Endothelial cell of umbilical vein (primary cell): Measurements from ENCODE around the gene SUV39H1.

Source experiments
- EZH2 ChIP-seq: IDR thresholded peaks from 2 replicates; pipeline ENCODE4 v1.6.1; 2012; ENCODE audit warnings: borderline replicate concordance, low read depth, mild to moderate bottlenecking, moderate library complexity, low read length, inconsistent platforms; ENCODE audit not compliant: severe bottlenecking
- GATA2 ChIP-seq: IDR thresholded peaks from 2 replicates; pipeline ENCODE4 v1.7.0; 2011; ENCODE audit warnings: low read depth, mild to moderate bottlenecking, moderate library complexity, mixed read lengths, low read length; ENCODE audit not compliant: insufficient read length, insufficient read depth
- JUN ChIP-seq: IDR thresholded peaks from 2 replicates; pipeline ENCODE4 v1.6.1; 2011; ENCODE audit warnings: borderline replicate concordance, low read depth; ENCODE audit not compliant: insufficient read length, insufficient read depth
- MYC ChIP-seq: IDR thresholded peaks from one replicate; pipeline ENCODE4 v1.6.1; 2011; ENCODE audit warnings: mild to moderate bottlenecking, low read depth, low read length
- POLR2AphosphoS5 ChIP-seq: IDR thresholded peaks from 2 replicates; pipeline ENCODE4 v1.6.1; 2012; ENCODE audit warnings: low read depth, mild to moderate bottlenecking, control low read depth, low read length, moderate library complexity; ENCODE audit not compliant: insufficient read depth
- TF ChIP-seq, protein P1 (sequence below), 2 donors: IDR thresholded peaks; 1 replicate in 1 of 2; 2 replicates in 1 of 2; pipeline ENCODE4 v1.5.1; 2011; ENCODE audit warnings: low read length in 2 of 2, mild to moderate bottlenecking in 2 of 2, moderate library complexity in 2 of 2, control low read depth in 1 of 2, inconsistent platforms in 1 of 2, low read depth in 1 of 2; ENCODE audit not compliant: insufficient read depth in 1 of 2; ENCODE audit errors: extremely low read depth in 1 of 2

DNA sequence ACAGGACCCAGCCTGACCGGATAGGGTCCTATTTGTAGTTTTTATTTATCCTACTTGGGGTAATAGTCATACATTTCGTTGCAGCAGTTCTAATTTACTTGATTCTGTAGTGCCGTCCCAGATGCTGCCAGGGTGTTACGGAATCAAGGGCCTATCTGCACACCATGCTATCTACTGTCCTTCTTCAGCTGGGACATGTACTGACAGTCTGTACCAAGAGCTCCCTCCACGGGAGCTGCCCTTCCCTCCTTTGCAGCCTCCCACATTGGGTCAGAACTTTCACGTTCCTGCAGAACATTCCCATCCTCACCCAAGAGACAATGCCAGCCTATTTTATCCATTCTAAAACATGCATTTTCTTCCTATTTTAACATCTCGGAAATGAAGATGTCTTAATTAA lies 6.7 kb downstream of the SUV39H1 start:
- TF ChIP-seq, protein P1, sequence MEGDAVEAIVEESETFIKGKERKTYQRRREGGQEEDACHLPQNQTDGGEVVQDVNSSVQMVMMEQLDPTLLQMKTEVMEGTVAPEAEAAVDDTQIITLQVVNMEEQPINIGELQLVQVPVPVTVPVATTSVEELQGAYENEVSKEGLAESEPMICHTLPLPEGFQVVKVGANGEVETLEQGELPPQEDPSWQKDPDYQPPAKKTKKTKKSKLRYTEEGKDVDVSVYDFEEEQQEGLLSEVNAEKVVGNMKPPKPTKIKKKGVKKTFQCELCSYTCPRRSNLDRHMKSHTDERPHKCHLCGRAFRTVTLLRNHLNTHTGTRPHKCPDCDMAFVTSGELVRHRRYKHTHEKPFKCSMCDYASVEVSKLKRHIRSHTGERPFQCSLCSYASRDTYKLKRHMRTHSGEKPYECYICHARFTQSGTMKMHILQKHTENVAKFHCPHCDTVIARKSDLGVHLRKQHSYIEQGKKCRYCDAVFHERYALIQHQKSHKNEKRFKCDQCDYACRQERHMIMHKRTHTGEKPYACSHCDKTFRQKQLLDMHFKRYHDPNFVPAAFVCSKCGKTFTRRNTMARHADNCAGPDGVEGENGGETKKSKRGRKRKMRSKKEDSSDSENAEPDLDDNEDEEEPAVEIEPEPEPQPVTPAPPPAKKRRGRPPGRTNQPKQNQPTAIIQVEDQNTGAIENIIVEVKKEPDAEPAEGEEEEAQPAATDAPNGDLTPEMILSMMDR (IDR thresholded peaks at IDR 0.05; ENCODE audit: extremely low read depth in 1 of 2, insufficient read depth in 1 of 2, low read depth in 1 of 2, low read length in 2 of 2) = no peak
- TF ChIP-seq EZH2 = no peak
- TF ChIP-seq GATA2 = no peak
- TF ChIP-seq MYC = no peak
- no peak for TF ChIP-seq POLR2AphosphoS5
- TF ChIP-seq JUN = no peak
